Glutamatergic neuron (in vitro differentiated cells): ENCODE results near the gene GSE1. TPM values are rescaled to one million over a fixed set of nuclear protein-coding genes. Genes with fewer than 3 reads are reported as not detected.
A peak's percentile ranks its signal among the peaks of the same experiment; 100 is the strongest.

Source experiments
- DNase-seq: peaks from one replicate; pipeline ENCODE4 v3.0.0; 2022
- H3K27ac Mint-ChIP-seq: one replicate; pipeline ENCODE4 v1.8.0; 2020; ENCODE audit warnings: mild to moderate bottlenecking, mixed read lengths, inconsistent platforms; ENCODE audit not compliant: unreplicated experiment
- H3K27me3 Mint-ChIP-seq: one replicate; pipeline ENCODE4 v1.8.0; 2020; ENCODE audit warnings: mild to moderate bottlenecking, moderate library complexity, mixed read lengths, inconsistent platforms; ENCODE audit not compliant: unreplicated experiment
- H3K36me3 Mint-ChIP-seq: one replicate; pipeline ENCODE4 v1.8.0; 2020; ENCODE audit warnings: mild to moderate bottlenecking, mixed read lengths, inconsistent platforms; ENCODE audit not compliant: unreplicated experiment
- H3K4me1 Mint-ChIP-seq: one replicate; pipeline ENCODE4 v1.8.0; 2020; ENCODE audit warnings: mild to moderate bottlenecking, low read depth, mixed read lengths, inconsistent platforms; ENCODE audit not compliant: unreplicated experiment
- H3K4me3 Mint-ChIP-seq: one replicate; pipeline ENCODE4 v1.8.0; 2020; ENCODE audit warnings: mild to moderate bottlenecking, mixed read lengths, inconsistent platforms; ENCODE audit not compliant: unreplicated experiment
- H3K9me3 Mint-ChIP-seq: one replicate; pipeline ENCODE4 v1.8.0; 2020; ENCODE audit warnings: mild to moderate bottlenecking, moderate library complexity, mixed read lengths, inconsistent platforms; ENCODE audit not compliant: unreplicated experiment
- total RNA-seq: library from RNA; stranded (reverse); fragmentation: NEBNext Ultra II Directional; extraction: Animal tissue kit (Norgen Biotek cat#: 25700); gene quantifications from one replicate; pipeline ENCODE4 v1.2.1, GENCODE V29; 2021; ENCODE audit not compliant: unreplicated experiment
- TF ChIP-seq, protein P1 (sequence below): fragments of 200-600 bp; sonication (generic); IDR thresholded peaks from one replicate; pipeline ENCODE4 v1.5.0; 2021; ENCODE audit not compliant: partially characterized antibody, unreplicated experiment

Gene GSE1
- total RNA-seq, 1 donor from 2014 or later = 473 TPM

DNA sequence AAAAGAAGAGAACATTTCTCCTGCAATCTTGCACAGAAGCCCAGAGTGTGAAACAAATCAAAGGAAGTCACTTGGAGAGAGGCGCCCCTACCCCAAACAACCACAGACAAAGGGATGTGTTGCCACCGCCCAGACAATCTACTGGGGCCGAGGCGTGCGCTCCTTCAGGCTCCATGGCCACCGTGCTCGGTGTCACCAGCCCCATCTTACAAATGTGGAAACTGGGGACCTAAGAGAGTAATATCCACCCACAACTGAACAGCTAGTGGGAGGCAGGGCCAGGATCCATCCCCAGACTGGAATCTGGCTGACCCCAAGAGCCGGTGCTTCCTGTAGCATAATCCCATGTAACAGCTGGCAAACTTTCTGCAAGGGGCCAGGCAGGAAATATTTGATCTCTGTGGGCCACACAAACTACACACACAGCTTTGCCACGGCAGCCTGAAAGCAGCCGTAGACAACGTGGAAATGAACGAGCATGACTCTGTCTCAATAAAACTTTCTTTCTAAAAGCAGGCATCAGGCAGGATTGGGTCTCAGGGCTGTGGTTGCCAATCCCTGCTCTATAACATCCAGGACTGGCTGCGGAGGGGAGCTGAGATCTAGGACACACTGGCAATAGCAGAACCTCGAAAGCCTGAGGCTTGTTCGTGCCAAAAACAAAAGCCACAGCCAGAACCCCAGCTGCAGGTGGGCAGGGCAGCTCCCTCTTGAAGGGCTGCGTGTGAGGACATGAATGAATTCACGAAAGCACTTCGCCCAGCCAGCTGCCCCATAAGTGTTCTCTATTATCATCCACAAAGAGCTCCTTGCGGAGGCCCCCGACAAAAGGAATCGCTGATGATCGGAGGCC lies 102.3 kb downstream of the GSE1 start:
- peaks cover 5% of the 10 kb centered on the region for H3K9me3 Mint-ChIP-seq
- DNase-seq = no peak
- peak overlapping the region; percentile 10 for H3K4me3 Mint-ChIP-seq
- no peaks in the 10 kb centered on the region for H3K36me3 Mint-ChIP-seq
- peak overlapping the region; percentile 39 for H3K27ac Mint-ChIP-seq
- peaks cover 4% of the 10 kb centered on the region for H3K27me3 Mint-ChIP-seq
- TF ChIP-seq, protein P1, sequence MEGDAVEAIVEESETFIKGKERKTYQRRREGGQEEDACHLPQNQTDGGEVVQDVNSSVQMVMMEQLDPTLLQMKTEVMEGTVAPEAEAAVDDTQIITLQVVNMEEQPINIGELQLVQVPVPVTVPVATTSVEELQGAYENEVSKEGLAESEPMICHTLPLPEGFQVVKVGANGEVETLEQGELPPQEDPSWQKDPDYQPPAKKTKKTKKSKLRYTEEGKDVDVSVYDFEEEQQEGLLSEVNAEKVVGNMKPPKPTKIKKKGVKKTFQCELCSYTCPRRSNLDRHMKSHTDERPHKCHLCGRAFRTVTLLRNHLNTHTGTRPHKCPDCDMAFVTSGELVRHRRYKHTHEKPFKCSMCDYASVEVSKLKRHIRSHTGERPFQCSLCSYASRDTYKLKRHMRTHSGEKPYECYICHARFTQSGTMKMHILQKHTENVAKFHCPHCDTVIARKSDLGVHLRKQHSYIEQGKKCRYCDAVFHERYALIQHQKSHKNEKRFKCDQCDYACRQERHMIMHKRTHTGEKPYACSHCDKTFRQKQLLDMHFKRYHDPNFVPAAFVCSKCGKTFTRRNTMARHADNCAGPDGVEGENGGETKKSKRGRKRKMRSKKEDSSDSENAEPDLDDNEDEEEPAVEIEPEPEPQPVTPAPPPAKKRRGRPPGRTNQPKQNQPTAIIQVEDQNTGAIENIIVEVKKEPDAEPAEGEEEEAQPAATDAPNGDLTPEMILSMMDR = no peak
- peaks cover 14% of the 10 kb centered on the region for H3K4me1 Mint-ChIP-seq

DNA sequence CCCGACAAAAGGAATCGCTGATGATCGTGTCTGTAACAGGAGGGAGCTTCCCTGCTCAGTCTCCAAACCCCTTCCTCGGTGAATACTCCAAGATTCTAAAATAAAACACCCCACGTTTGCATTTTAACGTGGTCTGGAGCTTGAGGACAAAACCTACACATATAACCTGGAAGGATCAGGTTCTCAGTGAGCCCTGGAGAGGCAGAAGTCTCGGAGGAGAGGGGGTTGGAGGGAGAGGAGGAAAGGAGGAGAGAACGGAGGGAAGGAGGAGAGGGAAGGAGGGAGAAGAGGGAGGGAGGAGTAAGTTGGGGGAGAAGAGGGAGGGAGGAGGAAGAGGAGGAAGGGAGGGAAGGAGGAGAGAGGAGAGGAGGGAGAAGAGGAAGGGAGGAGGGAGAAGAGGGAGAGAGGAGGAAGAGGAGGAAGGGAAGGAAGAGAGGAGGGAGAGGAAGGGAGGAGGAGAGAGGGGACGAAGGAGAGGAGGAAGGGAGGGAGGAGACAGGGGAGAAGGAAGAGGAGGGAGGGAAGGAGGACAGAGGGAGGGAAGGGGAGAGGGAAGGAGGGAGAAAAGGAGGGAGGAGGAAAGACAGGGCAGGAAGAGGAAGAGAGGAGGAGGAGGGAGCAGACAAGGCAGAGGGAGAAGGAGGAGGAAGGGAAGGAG lies 103.0 kb downstream of the GSE1 start:
- Mint-ChIP-seq H3K36me3 (no peaks in the 10 kb centered on the region), H3K4me3 (no peak overlapping the region), H3K27me3 (peaks cover 3% of the 10 kb centered on the region), H3K9me3 (peaks cover 5% of the 10 kb centered on the region), H3K27ac (no peak overlapping the region), H3K4me1 (peaks cover 11% of the 10 kb centered on the region)
- DNase-seq = no peak
- TF ChIP-seq, protein P1 = no peak

DNA sequence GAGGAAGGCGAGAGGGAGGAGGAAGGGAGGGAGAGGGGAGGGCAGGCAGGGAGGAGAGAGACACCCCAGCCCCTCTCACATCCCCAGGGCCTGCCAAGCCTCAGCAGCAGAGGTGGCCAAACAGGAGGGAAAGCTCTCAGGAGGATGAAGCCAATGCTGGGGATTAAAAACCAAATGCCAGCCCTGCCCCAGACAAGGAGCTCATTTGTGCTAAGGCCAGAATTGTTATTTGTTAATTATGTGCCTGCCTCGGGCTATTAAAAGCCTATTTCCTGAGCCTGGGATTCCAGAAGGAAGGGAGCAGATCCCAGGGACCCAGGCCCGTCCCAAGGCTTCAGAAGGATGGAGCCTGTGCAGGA lies 103.5 kb downstream of the GSE1 start:
- no peak overlapping the region for H3K27ac Mint-ChIP-seq
- H3K27me3 Mint-ChIP-seq = peaks cover 5% of the 10 kb centered on the region
- H3K36me3 Mint-ChIP-seq = no peaks in the 10 kb centered on the region
- TF ChIP-seq, protein P1 = no peak
- H3K4me3 Mint-ChIP-seq = no peak overlapping the region
- peaks cover 11% of the 10 kb centered on the region for H3K4me1 Mint-ChIP-seq
- DNase-seq = no peak
- peaks cover 5% of the 10 kb centered on the region for H3K9me3 Mint-ChIP-seq

DNA sequence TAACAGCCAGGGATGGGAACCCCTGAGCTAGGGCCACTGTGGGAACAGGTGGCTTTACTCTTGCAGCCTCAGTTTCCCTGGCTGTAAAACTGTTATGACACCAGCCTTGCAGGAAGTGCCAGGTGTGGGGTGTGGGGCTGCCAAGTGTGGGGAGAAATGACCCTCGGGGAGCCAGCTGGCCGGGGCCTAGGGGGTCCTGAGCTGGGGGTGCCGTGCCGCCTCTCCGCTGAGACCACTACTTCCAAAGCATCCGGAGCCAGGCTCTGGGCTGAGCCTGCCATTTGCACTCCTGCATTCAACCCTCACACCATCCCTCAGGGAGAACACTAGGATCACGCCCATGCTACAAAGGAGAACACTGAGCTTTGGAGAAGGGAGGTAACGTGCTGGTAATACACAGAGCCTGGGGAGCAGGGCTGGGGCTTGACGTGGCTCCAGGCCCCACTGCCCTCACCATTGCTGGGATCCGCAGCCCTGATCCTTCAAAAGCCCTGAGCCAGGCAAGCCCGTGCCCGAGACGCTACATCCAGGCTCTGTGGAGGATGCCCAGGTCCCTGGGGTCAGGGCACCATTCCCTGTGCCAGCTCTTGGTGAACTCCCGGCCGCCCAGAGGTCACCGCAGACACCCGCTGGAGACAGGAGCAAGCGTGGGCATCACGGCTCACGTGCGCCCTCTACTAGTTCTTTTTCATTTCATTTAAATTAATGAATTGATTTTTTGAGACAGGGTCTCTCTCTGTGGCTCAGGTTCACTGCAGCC lies 104.5 kb downstream of the GSE1 start:
- H3K4me3 Mint-ChIP-seq = no peak overlapping the region
- peaks cover 5% of the 10 kb centered on the region for H3K9me3 Mint-ChIP-seq
- peak; percentile 77 for DNase-seq
- TF ChIP-seq, protein P1 = peak; percentile 80
- H3K36me3 Mint-ChIP-seq = no peaks in the 10 kb centered on the region
- peaks cover 12% of the 10 kb centered on the region for H3K4me1 Mint-ChIP-seq
- peaks cover 5% of the 10 kb centered on the region for H3K27me3 Mint-ChIP-seq
- no peak overlapping the region for H3K27ac Mint-ChIP-seq
